Ramos (cell line): ENCODE results near the gene CUX1.
"Not testable (repeated sequence)": the region's sequence is repeated elsewhere in the genome, so short reads cannot be mapped to it uniquely, and the experiment has no call there.

Experiments
- in situ Hi-C: fragments of 300-500 bp; cut with MboI; formaldehyde crosslinking; loops from one replicate; pipeline ENCODE4 v1.14.3; 2022; ENCODE audit warnings: low sequenced_read_pairs; ENCODE audit not compliant: unreplicated experiment

Gene CUX1

GRCh38 chr7:101988513-101988912, 171.1 kb downstream of the CUX1 start:
- in situ Hi-C loops, result loop anchor here (10.0 kb wide), 1 partner anchor 244 kb away; no protein-coding TSS in a partner anchor

DNA sequence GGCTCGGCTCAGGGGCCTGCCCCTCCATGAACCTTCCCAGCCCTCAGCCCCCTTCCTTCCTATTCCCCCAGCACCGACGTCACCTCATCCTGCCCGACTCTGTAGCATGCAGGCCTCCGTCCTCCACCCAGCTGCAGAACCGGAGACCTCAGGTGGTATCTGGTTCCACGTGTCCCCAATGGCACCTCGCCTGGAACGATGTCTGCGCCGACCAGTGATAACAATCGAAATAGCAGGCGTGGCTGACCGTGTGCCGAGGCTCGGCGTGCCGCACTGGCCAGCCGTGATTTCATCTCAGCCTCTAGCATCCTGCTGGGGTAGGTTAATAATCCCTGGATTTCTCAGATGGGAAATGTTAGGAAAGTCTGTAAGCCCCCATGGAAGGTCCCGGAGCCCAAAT, 171.7 kb downstream of the CUX1 start:
- in situ Hi-C loops, result loop anchor here (10.0 kb wide), 1 partner anchor 244 kb away; no protein-coding TSS in a partner anchor

DNA sequence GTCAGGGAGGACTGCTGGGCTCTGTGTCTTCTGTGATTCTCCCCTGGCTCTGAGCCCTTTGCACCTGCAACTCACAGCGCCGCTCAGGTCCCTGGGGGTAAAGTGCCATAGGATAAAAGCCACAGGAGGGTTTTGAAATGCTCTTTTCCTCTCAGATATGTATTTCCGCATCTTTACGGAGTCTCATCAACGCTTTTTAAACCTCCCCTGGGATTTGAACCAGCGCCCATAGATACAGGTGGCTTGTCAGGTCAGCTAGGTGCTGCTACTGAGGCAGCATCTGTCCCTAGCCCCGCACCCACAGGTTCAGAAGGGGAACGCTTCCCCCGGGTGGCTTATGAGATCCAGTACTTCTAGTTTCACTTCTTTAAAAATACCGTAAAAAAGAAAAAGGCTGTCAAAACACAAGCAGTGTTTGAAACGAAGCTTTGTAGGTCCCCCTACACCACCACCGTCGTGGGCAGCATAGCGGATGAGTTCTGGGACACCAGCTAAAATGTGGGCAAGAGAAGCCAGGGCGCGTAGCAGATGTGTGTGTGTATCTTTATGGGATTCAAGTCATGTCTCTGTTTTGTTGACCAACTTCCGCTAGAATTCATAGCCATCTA, 173.5 kb downstream of the CUX1 start:
- in situ Hi-C loops, result loop anchor here (5.0 kb wide), 1 partner anchor 104 kb away; no protein-coding TSS in a partner anchor

DNA sequence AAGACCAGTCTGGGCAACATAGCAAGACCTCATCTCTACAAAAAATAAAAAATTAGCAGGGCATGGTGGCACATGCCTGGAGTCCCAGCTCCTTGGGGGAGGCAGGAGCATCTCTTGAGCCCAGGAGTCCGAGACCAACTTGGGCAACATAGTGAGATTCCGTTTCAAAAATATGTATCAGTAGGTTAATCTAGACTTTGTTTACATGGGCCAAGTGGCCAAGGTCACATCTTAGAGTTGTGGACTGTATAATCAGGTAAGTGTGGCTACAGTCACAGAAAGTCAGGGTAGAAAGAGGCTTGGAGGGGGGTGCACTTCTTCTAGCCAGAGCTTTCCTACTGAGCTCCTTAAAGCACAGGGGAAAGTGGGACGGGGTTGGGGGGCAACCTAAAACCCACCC, 174.4 kb downstream of the CUX1 start:
- in situ Hi-C loops, result loop anchor here (5.0 kb wide), 1 partner anchor 105 kb away; no protein-coding TSS in a partner anchor

DNA sequence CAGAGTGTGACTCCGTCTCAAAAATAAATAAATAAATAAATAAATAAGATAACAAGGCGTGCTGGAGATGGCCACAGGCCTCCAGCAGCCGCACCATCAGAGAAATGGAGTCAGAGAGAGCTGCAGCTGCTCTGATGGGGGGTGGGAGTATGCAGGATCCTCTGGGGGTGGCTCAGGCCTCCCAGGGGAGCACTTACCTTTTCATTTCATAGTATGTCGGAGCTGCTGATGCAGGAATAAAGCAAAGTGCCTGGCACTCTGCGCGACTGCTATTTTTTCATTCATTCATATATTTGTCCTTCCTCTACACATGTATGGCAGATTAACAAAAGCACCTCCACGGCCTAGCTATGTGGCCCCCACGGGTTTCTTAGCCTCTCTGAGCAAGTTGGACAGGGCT, 175.9 kb downstream of the CUX1 start:
- in situ Hi-C loops, result loop anchor here (5.0 kb wide), 1 partner anchor 106 kb away; no protein-coding TSS in a partner anchor

DNA sequence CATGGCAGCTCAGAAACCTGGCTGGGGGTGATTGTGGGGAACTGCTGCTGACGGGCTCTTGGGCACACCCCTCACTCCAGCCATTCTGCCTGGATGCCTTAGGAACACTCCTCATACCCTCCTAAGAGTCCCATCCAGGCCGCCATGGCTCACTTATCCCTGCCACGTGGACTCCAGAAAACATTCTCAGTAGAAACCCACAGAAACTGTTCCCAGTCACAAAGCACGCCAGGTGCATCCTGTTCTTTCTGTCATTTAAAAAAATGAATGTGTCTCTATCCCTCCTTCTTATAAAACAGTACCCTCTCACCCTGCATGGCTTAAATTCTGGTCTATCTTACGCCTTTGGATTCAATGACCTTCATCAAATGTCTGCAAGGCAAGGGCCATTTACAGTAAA, 177.7 kb downstream of the CUX1 start:
- in situ Hi-C loops, result no loop called here

- in situ Hi-C loops, result no loop called here
These were observed 178.8 kb downstream of the CUX1 start for GRCh38 chr7:101996131-101996691.

GRCh38 chr7:101996876-101997275, 179.4 kb downstream of the CUX1 start:
- in situ Hi-C loops, result no loop called here

DNA sequence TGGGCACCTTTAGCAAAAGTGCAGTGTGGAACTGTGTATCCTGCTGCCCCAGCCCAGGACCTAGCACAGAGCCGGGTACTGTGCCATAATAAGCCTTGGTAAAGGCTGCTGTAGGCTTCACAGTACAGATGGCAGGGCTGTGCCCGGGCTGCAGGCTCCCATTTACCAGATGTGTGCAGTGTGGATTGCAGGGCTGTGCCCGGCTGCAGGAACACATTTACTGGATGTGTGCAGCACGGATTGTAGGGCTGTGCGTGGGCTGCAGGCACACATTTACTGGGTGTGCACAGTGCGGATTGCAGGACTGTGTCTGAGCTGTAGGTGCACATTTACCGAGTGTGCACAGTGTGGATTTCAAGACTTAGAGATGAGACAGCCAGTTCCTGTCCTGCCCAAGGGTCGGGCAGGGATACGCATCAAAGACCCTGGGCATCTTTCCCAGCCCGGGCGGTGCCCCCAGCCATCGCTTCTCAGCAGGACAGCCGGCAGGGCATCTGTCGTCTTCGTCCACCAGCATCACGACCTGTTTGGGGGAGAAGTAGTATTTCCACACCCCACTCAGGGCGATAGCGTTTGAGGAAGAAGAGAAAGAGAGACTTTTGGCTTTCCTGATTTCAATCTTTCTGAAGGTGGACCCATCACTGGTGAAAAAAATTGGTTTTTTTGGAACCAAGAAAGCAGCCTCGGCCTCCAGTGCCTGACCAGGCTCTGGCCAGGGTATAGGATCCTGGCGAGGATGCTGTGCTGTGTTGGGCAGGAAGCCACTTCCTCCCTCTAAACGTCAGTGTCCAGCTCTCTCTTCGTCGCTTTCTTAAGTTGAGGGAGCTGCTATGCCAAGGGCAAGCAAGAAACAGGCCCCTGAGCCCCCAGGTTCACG, 180.8 kb downstream of the CUX1 start:
- in situ Hi-C loops, result no loop called here

- in situ Hi-C loops, result no loop called here
These were observed 181.4 kb downstream of the CUX1 start for GRCh38 chr7:101998906-101999240.

GRCh38 chr7:101999393-101999792, 182.0 kb downstream of the CUX1 start:
- in situ Hi-C loops, result no loop called here

GRCh38 chr7:102000123-102000522, 182.7 kb downstream of the CUX1 start:
- in situ Hi-C loops, result no loop called here

DNA sequence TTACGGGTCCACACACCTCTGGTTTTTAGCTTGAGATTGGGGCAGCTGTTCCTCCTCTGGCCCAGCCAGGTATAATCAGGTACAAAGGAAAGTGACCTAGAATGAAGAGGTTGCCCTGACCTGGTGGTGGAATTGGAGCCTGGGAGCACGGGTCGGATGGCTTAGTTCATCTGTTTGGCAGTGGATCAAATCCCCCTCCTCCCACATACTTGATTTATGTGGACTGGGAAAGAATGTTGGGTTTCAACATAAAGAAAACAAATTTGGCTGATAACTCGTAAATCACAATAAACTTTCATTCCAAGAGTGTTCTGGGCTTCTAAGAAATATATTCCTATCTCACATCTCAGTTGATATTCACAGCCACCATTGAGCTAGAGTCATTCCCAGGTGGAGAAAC, 186.8 kb downstream of the CUX1 start:
- in situ Hi-C loops, result no loop called here

- in situ Hi-C loops, result no loop called here
These were observed 187.4 kb downstream of the CUX1 start for GRCh38 chr7:102004848-102005247.

GRCh38 chr7:102005933-102006480, 188.6 kb downstream of the CUX1 start:
- in situ Hi-C loops, result no loop called here

GRCh38 chr7:102006695-102007094, 189.3 kb downstream of the CUX1 start:
- in situ Hi-C loops, result no loop called here

GRCh38 chr7:102008535-102009262, 191.3 kb downstream of the CUX1 start:
- in situ Hi-C loops, result no loop called here

- in situ Hi-C loops, result no loop called here
These were observed 192.2 kb downstream of the CUX1 start for GRCh38 chr7:102009628-102010027.

DNA sequence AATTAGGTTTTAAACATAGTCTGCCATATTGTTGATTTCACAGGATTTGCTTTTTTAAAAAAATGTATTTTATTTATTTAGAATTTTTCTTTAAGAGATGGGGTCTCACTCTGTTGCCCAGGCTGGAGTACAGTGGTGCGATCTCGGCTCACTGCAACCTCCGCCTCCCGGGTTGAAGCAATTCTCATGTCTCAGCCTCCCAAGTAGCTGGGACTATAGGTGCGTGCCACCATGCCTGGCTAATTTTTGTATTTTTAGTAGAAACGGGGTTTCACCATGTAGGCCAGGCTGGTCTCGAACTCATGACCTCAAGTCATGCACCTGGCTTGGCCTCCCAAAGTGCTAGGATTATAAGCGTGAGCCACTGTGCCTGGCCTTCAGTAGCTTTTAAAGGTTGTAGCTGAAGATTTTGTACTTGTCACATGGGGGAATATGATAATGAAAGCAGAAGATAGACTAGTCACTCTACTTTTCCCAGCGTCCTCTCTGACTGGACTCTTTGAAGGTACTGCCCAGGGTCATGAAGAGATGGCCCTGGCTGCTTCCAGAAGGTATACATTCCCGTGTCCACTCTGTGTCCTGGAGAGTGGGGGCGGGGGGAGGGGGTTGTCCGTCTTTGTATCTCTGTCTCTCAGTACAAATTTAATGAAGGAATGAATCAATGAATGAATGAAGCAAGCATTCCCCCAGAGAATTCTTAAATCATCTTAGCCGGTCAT, 194.8 kb downstream of the CUX1 start:
- in situ Hi-C loops, result not testable (repeated sequence)
